Transverse colon (tissue), 4 donors: Measurements from ENCODE around the gene CLDN9. TPM values are rescaled to one million over a fixed set of nuclear protein-coding genes. Genes with fewer than 3 reads are reported as not detected.

ENCODE experiments used
- DNase-seq: peaks from one replicate; pipeline ENCODE4 v3.0.0-alpha.2; 2019
- H3K27ac ChIP-seq, 4 donors: fragments of 200-600 bp; sonication (generic); 2 replicates each; pipeline ENCODE4 v1.5.1; 2016 to 2018; ENCODE audit warnings: inconsistent platforms in 4 of 4
- H3K27me3 ChIP-seq: fragments of 200-600 bp; sonication (generic); 2 replicates; pipeline ENCODE4 v1.5.1; 2017; ENCODE audit warnings: inconsistent platforms
- H3K36me3 ChIP-seq, 4 donors: fragments of 200-600 bp; sonication (generic); 2 replicates each; pipeline ENCODE4 v1.5.1; 2017 to 2019; ENCODE audit warnings: inconsistent platforms in 4 of 4
- H3K4me1 ChIP-seq, 4 donors: fragments of 200-600 bp; sonication (generic); 2 replicates each; pipeline ENCODE4 v1.5.1; 2017 to 2020; ENCODE audit warnings: inconsistent platforms in 4 of 4
- H3K4me3 ChIP-seq, 4 donors: fragments of 200-600 bp; sonication (generic); 1 replicate in 1 of 4; 2 replicates in 3 of 4; pipeline versions ENCODE4 v1.5.1 to v1.6.1; 2017 to 2019; ENCODE audit warnings: inconsistent platforms in 4 of 4
- H3K9me3 ChIP-seq, 2 donors: fragments of 200-600 bp; sonication (generic); 2 replicates each; pipeline ENCODE4 v1.5.1; 2017 to 2019; ENCODE audit warnings: inconsistent platforms in 2 of 2
- EP300 ChIP-seq: sonication (generic); formaldehyde crosslinking; IDR thresholded peaks from one replicate; pipeline ENCODE4 v1.6.1; 2017; ENCODE audit warnings: antibody characterized with exemption, low read depth
- POLR2A ChIP-seq: fragments of 450-650 bp; IDR thresholded peaks from one replicate; pipeline ENCODE4 v1.6.1; 2016; ENCODE audit warnings: antibody characterized with exemption, mild to moderate bottlenecking, moderate library complexity
- POLR2AphosphoS5 ChIP-seq, 3 donors: sonication (generic); formaldehyde crosslinking; IDR thresholded peaks; one replicate each; pipeline ENCODE4 v1.6.1; 2016; ENCODE audit warnings: antibody characterized with exemption in 3 of 3
- WGBS, 2 donors: methylation state at CpG; one replicate each; pipeline ENCODE4 v1.1.5; 2018; ENCODE audit warnings: low coverage in 1 of 2; 5-methylcytosine and 5-hydroxymethylcytosine counted together
- in situ Hi-C, 4 donors: fragments of 200-750 bp; cut with MboI; loops; one replicate each; pipeline versions ENCODE4 v1.15.0 to v1.15.1; 2017; ENCODE audit warnings: low sequenced_read_pairs in 3 of 4, low pct_ligation_motif_present in 1 of 4, low pct_unique_long_range_greater_than_20kb in 1 of 4
- intact Hi-C: fragments of 100-400 bp; cut with DNase I; formaldehyde crosslinking; loops from one replicate; pipeline ENCODE4 v1.15.1; 2023; ENCODE audit warnings: low total_unique reads
- total RNA-seq, 4 donors: library from RNA; depleted of rRNA; stranded (reverse); fragments of >200 nt; gene quantifications; one replicate each; pipeline ENCODE4 v1.1.0, GENCODE V29; 2016
- TF ChIP-seq, protein P1 (sequence below), 5 experiments: fragments of 200-600 bp in 3 of 5; fragments of 450-650 bp in 2 of 5; sonication (generic) in 3 of 5; IDR thresholded peaks; 1 replicate in 2 of 5; 2 replicates in 3 of 5; pipeline ENCODE4 v1.5.1; 2016 to 2017; ENCODE audit warnings: antibody characterized with exemption in 5 of 5, inconsistent platforms in 3 of 5, mild to moderate bottlenecking in 2 of 5, moderate library complexity in 1 of 5

The CLDN9 gene
- total RNA-seq, 4 donors from 2014 or later: 0.55 to 1.1 TPM; not detected in 2

DNA sequence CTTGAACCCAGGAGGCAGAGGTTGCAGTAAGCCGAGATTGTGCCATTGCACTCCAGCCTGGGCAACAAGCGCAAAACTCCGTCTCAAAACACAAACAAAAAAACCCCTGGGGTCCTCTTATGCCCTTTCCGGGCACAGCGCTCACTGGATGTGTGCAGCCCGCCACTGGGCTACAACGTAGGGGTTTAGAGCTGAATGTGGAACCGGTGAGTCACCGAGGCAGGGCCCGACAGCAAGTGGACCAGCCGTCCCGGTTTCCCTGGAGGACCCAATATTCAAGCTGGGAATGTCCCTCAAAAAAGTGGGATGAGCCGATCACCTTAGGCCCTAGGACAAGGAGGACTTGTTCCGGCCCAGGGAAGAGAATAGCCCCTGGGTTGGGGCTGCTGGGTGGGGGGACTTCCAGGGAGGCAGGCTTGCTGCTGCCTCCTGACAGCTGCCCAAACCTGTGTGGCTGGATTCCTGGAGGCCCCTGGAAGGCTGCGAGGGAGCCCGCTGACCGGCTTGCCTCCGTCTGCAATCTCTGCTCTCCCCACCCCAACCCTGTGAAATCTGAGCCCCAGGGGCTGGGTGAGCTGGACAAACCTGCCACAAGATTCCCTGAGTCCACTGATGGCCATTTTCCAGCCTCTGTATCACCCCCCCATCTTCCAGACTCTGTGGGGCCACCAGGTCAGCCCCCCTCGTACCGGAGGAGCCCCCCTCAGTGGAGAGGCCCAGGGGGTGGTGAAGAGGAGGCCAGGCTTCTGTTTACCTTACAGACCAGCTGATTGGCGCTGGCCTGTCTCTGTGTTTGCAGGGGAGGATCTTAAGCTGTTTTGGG lies 2.9 kb upstream of the CLDN9 start:
- H3K4me1 ChIP-seq: peaks cover 14 to 53% (median 30%) of the 10 kb centered on the region in 4 donors
- H3K36me3 ChIP-seq: no peaks in the 10 kb centered on the region
- H3K9me3 ChIP-seq: no peaks in the 10 kb centered on the region
- no peak for TF ChIP-seq POLR2A
- TF ChIP-seq, protein P1, sequence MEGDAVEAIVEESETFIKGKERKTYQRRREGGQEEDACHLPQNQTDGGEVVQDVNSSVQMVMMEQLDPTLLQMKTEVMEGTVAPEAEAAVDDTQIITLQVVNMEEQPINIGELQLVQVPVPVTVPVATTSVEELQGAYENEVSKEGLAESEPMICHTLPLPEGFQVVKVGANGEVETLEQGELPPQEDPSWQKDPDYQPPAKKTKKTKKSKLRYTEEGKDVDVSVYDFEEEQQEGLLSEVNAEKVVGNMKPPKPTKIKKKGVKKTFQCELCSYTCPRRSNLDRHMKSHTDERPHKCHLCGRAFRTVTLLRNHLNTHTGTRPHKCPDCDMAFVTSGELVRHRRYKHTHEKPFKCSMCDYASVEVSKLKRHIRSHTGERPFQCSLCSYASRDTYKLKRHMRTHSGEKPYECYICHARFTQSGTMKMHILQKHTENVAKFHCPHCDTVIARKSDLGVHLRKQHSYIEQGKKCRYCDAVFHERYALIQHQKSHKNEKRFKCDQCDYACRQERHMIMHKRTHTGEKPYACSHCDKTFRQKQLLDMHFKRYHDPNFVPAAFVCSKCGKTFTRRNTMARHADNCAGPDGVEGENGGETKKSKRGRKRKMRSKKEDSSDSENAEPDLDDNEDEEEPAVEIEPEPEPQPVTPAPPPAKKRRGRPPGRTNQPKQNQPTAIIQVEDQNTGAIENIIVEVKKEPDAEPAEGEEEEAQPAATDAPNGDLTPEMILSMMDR (IDR thresholded peaks at IDR 0.05): no peak
- no peak for TF ChIP-seq POLR2AphosphoS5 (IDR thresholded peaks at IDR 0.05)
- peak; percentile 49 for DNase-seq
- peaks cover 76% of the 10 kb centered on the region for H3K27me3 ChIP-seq
- H3K27ac ChIP-seq: no peak overlapping the region
- H3K4me3 ChIP-seq: no peak overlapping the region
- intact Hi-C loops: no loop called here
- in situ Hi-C loops: no loop called here
- WGBS, 2 donors: 55% methylated on average over 21 of the region's 21 CpGs; no CpG with 5 or more reads in 1 of the 2 donors

DNA sequence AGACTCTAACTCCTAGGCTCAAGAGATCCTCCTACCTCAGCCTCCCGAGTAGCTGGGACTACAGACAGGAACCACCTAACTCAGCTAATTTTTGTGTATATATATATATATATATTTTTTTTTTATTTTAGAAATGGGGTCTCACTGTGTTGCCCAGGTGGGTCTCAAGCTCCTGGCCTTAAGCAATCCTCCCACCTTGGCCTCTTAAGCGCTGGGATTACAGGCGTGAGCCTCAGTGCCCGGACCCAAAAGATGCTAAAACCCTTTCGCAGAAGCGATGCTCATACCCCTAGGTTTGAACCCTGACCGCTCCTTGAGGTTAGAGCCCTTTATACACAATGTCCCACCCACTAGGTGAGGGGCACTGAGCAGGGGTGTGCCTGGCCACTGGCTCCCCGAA lies 2.2 kb upstream of the CLDN9 start:
- 89% methylated on average over 8 of the region's 8 CpGs; no CpG with 5 or more reads in 1 of the 2 donors for WGBS, 2 donors
- TF ChIP-seq, protein P1 (IDR thresholded peaks at IDR 0.05): no peak
- TF ChIP-seq POLR2A: no peak
- TF ChIP-seq POLR2AphosphoS5 (IDR thresholded peaks at IDR 0.05): no peak
- TF ChIP-seq EP300: no peak
- Histone ChIP-seq H3K4me1 (peaks cover 14 to 50% (median 28%) of the 10 kb centered on the region in 4 donors), H3K9me3 (no peaks in the 10 kb centered on the region), H3K27ac (no peak overlapping the region), H3K4me3 (no peak overlapping the region), H3K36me3 (no peaks in the 10 kb centered on the region), H3K27me3 (peaks cover 72% of the 10 kb centered on the region)
- in situ Hi-C loops (no loop called here), intact Hi-C loops (no loop called here)
- DNase-seq: no peak

DNA sequence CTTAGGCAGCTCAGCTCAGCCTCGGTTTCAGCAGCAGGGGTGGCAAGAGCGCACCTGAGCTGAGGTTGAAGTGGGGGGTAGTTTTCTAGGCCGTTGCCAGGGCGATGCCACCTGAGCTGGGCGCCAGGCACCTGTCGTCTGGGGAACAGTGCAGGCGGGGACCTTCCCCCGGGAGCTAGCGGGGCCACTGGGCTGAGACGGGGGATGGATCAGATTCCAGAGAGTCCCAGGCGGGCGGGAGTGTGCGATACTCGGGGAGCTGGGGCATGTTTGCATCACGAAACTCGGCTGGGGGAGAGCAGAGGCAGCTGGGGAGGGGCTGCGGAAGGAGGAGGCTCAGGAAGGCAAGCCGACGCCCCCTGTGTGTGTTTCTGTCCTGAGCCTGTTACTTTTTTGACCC lies 477 bp upstream of the CLDN9 start:
- 18% methylated on average over 18 of the region's 19 CpGs; no CpG with 5 or more reads in 1 of the 2 donors for WGBS, 2 donors
- Histone ChIP-seq H3K27ac (no peak overlapping the region), H3K4me1 (peaks cover 8 to 33% (median 14%) of the 10 kb centered on the region in 4 donors), H3K9me3 (no peaks in the 10 kb centered on the region), H3K36me3 (no peaks in the 10 kb centered on the region), H3K4me3 (no peak overlapping the region), H3K27me3 (peaks cover 59% of the 10 kb centered on the region)
- TF ChIP-seq EP300 (no peak), POLR2AphosphoS5 (IDR thresholded peaks at IDR 0.05) (no peak), POLR2A (no peak)
- TF ChIP-seq, protein P1 (IDR thresholded peaks at IDR 0.05): no peak
- in situ Hi-C loops (no loop called here), intact Hi-C loops (no loop called here)
- DNase-seq: no peak

- 70% methylated on average over 4 of the region's 27 CpGs; no CpG with 5 or more reads in 1 of the 2 donors for WGBS, 2 donors
- peaks cover 60% of the 10 kb centered on the region for H3K27me3 ChIP-seq
- TF ChIP-seq EP300 (no peak), POLR2A (no peak), POLR2AphosphoS5 (IDR thresholded peaks at IDR 0.05) (no peak)
- TF ChIP-seq, protein P1 (IDR thresholded peaks at IDR 0.05): no peak
- H3K27ac ChIP-seq: no peak overlapping the region
- H3K9me3 ChIP-seq: no peaks in the 10 kb centered on the region
- in situ Hi-C loops (no loop called here), intact Hi-C loops (no loop called here)
- H3K36me3 ChIP-seq: no peaks in the 10 kb centered on the region
- H3K4me1 ChIP-seq: peaks cover 3 to 28% (median 5%) of the 10 kb centered on the region in 4 donors
- H3K4me3 ChIP-seq: no peak overlapping the region
- DNase-seq: no peak
Observed at GRCh38 chr16:3013491-3013951, 798 bp downstream of the CLDN9 start.
